HG03060 (cell line): ENCODE results near the gene WDR76.

Source experiments
- ATAC-seq: cut with Tn5 transposase; IDR thresholded peaks from one replicate; pipeline ENCODE4 v1.9.1; 2021; ENCODE audit warnings: low read depth, moderate number of reproducible peaks; ENCODE audit not compliant: unreplicated experiment

Gene WDR76

GRCh38 chr15:43873651-43874050 lies 46.8 kb downstream of the WDR76 start:
- ATAC-seq: no peak

DNA sequence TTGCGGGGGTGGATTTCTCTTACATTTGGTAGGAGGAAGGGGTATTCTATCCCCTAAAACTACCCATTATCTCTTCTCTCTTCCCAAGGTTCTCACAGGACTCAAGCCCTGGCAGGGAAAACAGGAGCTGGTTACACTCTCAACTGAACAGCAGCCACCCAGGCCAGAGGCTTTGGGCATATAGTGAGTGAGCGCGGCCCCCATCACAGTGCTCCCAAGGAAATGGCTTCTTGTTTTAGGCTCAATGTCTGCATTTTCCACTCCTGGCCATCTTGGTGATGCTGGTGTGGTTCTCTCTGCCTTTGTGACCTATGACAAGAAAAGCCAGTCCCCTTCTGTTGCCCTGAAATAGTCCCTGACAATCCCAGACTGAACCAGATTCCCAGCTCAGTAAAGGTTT lies 50.1 kb downstream of the WDR76 start:
- ATAC-seq: no peak

- ATAC-seq: no peak
Measured at GRCh38 chr15:43877371-43877770, 50.6 kb downstream of the WDR76 start.

- no peak for ATAC-seq
Measured at GRCh38 chr15:43878446-43878845, 51.6 kb downstream of the WDR76 start.

DNA sequence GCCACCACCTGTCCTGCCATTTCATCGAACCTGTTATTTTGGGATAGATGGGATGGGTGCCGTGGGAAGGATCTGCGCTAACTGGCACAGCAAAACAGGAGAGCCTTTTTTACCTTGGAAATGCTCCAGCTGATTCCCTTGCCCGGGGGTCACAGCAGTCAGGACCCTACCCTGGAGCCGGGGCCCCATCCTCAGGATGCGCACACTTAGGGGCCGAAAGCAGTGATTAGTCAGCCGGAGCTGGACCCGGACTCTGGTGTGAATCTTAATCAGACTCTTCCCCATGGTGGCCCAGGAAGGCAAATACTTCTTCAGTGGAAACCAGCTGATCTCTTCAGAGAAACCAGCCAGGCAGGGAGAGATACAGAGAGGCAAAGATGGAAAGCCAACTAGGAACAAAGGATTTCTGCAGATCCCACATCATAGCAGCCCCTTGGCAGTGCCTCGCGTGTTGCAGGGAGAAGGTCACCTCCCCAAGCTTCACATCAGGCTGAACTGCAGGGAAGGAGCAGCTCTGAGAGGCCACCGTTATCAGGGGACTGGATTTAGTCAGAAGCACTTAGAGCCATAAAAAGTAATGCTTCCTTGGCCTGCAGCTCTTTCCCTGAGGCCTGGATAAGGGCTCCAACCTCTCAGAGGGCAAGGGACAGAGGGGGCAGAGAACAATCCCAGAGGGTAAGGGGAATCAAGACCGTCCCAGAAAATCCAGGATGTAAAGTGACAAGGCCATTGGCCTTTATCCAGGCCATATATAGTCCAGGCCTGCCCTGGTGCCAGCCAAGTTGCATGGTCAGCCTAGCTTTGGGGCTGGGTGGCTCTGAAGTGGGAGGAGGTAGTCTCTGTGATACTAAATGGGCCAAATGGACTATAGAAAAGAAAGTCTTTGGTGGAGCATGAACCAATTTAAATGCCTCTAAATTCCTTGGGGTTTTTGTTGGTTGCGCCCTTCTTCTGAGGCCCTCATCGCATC lies 52.9 kb downstream of the WDR76 start:
- ATAC-seq: no peak

DNA sequence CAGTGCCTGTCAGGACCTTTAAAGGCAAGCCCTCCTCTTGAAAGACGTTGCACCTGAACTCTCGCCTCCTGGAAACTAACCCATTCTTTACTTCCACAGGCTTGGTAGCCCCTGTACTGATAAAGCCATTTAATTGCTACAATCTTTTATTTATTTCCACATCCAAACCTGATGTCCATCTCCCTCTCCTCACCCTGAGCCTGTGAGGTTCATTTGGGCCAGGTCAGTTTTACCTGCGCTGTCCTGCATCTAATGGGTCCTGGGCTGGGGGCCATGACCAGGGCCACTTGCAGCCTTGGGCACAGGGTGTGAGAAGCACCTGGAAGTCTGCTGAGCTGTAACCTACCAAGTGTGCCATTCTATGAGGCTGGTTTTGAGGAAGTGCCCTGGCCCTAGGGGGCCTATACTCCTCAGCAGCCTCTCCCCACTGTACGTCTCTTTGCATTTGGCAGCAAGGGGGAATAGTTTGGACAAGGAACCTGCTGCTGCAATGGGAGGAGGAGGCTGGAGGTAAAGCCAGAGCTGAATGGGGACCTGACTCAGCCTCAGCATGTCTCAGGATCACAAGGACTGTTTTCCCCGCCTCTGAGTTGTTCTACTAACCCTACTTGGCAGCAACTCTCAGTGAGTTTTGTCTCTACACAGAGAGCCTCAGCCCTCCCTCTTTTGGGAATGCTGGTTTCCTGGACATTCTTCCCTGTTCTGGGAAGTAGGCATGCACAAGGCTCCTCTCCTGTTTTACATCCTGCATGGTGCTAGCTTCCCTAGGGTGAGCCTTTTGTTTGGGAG lies 53.8 kb downstream of the WDR76 start:
- ATAC-seq: no peak

DNA sequence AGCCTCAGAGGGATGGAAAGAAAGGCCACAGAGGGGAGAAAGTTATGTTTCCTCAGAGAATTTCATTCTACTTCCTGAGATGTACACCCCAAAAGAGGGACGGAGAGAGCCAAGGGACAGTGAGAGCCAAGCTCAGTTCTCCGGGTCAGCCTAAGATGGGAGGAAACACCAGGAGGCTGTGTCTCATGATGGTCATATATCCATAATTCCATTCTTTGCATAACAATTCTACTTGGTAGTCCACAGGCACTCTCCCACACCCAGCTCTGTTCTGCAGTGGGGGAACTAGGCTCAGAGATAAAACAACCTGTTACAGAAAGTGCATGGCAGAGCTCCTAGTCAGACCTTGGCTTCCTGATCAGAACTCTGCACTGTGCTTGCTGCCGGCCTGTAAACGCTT lies 54.4 kb downstream of the WDR76 start:
- no peak for ATAC-seq

DNA sequence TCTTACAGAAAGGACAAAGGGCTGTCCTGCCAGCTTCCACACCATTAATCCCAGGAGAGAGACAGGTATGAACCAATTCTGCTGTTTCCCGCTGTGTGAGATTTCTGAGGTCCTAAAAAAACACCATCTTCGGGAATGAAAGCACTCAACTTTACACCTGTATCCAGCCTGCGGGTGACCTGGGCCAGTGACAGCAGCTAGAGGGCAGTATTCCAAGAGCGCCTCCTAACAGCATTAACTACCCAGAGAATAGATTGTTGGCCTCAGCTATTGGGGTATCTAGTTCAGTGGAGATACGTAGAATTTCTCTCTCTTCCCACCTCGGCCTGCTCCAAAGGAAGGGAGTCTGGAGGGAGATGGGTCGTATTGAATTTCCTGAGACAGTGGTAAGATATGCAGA lies 55.1 kb downstream of the WDR76 start:
- ATAC-seq: no peak

DNA sequence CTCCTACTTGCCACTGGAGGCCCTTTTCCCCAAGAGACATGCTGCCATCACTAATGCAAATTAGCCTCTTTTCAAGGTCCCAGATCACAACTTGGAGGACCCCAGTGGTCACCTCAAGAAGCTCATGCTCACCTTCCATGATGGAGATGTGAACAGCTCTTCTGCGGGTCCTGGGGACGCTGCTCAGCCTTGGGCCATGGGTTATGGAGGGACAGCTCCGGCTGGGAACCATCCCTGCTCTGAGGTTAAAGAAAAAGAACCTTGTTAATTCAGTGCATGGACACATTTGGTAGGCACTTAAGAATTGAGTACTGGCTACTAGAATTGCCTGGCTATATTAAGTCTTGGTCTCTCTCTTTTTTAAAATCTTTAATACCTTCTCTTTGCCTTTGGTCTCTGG lies 56.8 kb downstream of the WDR76 start:
- no peak for ATAC-seq

GRCh38 chr15:43886558-43886957 lies 59.8 kb downstream of the WDR76 start:
- no peak for ATAC-seq

GRCh38 chr15:43887901-43888300 lies 61.1 kb downstream of the WDR76 start:
- no peak for ATAC-seq

DNA sequence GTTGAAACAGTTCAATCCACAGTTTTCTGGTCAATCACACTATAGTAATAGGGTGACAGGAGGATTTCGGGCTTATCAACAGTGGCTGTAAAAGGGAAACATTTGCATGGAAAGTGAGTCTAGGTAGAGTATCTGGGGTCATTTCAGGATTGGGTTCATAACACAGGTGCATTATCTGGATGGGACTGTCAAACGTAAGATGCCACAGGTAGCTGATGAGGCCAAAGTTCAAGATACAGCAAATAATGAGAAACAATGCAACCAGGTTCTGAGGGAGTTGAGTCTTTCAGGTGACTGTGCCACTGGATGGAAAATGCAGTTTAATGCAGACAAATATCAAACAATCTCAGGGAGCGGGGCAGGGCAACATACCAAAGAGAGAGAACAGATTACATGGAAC lies 62.2 kb downstream of the WDR76 start:
- no peak for ATAC-seq

GRCh38 chr15:43893956-43894355 lies 67.2 kb downstream of the WDR76 start:
- no peak for ATAC-seq

- no peak for ATAC-seq
Measured at GRCh38 chr15:43895586-43895985, 68.8 kb downstream of the WDR76 start.

- no peak for ATAC-seq
Measured at GRCh38 chr15:43896543-43896942, 69.7 kb downstream of the WDR76 start.

DNA sequence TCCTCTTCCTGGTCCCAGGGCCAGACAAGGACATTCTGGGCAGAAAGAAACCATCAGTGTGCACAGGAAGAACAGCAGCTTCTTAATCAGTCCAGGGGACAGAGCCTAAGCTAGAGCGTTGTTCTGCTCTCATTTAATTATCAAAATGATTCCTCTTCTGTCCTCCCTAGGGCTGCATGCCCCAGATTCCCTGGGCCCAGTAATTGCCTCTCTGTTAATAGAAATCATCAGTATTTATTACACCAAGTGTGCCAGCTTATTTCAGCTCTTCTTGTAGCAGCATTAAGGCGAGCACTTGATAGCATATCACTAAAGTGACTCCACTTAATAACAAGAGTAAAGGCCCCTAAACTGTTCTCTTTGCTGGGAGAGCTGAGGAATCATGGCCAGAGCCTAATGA lies 72.1 kb downstream of the WDR76 start:
- ATAC-seq: no peak

- no peak for ATAC-seq
Measured at GRCh38 chr15:43899928-43900327, 73.1 kb downstream of the WDR76 start.

DNA sequence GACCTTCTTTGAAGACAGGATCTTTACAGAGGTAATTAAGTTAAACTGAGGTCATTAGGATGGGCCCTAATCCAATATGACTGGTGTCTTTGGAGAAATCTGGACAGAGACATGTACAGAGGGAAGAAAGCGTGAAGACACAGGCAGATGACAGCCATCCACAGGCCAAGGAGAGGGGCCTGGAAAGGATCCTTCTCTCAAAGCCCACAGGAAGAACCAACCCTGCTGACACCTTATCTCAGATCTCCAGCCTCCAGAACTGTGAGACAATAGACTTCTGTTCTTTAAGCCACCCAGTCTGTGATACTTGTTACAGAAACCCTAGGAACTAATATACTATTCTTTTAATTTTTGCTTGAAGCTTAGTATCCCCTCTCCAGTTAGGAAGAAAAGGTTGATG lies 74.2 kb downstream of the WDR76 start:
- no peak for ATAC-seq

DNA sequence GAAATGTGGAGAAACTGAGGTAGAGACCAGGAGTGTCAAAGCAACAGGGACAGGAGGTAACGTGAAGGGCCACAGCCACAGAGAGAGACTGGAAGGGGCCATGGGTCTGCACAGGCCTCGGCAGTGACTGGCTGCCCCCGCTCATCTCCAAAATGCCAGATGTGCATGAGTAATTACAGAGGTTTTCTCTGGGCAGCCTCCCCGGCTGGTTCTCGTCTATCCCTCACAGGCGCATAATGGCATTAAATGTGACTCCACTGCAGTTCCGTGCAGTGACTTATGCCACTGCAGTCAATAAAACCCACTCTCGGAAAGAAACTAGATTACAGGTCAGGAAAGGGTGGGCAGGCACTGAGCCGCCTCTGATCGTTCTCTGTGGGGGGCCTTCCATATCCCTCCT lies 74.7 kb downstream of the WDR76 start:
- ATAC-seq: no peak

DNA sequence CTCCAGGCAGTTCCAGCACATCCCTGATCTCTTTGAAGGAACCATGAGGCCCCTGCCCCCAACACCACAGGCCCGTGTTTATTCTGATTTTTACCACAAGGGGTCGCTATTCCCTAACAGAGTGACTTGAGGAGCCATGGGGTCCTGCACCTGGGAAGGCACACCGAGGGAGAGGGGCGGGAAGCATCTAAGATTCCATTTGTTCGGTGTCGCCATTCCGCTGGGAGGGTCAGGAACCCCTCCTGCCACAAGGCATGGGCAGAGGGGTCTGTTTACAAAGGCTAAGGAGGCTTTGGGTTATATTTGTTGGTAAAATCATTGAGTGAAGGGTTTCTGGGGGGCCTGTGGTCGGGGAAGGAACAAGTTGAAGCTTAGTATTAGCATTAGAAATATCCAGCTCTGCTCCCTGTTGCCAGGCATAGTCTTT lies 77.1 kb downstream of the WDR76 start:
- ATAC-seq: no peak

DNA sequence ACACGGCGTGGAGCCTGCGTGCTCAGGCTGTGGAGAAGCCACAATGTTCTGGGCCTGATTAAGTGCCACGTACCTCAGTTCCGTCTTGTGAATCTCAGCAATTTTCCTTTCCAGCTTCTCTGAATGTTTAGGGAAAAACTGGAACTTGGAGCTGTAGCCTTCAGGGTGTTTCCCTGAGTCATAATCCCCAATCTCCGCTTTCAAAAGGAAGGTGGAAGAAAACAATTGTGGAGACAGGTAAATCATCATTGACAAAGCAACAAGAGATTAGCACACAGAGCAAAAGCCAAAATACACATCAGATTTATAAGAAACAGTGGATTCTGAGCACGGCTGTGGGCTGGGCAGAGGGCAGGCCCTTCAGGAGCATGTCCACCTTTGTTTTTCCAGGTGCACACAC lies 79.0 kb downstream of the WDR76 start:
- ATAC-seq: no peak
